ENCODE data around the gene CXCL11.
A peak's percentile ranks its signal among the peaks of the same experiment; 100 is the strongest.

CXCL11 gene

GRCh38 chr4:75997946-75998345 is 37.9 kb downstream of the CXCL11 start:
- no peak overlapping the region for H3K27ac ChIP-seq
- no peak for TF ChIP-seq CTCF (conservative IDR thresholded peaks at IDR 0.05)

- no peak for TF ChIP-seq CTCF (conservative IDR thresholded peaks at IDR 0.05)
- no peak overlapping the region; the same call in 1 of the 2 replicates for H3K27ac ChIP-seq
These were observed 38.8 kb downstream of the CXCL11 start for GRCh38 chr4:75997081-75997480.

GRCh38 chr4:75995727-75996126 is 40.1 kb downstream of the CXCL11 start:
- peak; percentile 84 for TF ChIP-seq CTCF (conservative IDR thresholded peaks at IDR 0.05)
- peak overlapping the region; percentile 56 for H3K27ac ChIP-seq

GRCh38 chr4:75992462-75992861 is 43.4 kb downstream of the CXCL11 start:
- no peak for TF ChIP-seq CTCF (conservative IDR thresholded peaks at IDR 0.05)
- H3K27ac ChIP-seq, result no peak overlapping the region

- no peak for TF ChIP-seq CTCF (conservative IDR thresholded peaks at IDR 0.05)
- peak overlapping the region; percentile 81 for H3K27ac ChIP-seq
These were observed 45.9 kb downstream of the CXCL11 start for GRCh38 chr4:75989846-75990528.

GRCh38 chr4:75985116-75985515 is 50.8 kb downstream of the CXCL11 start:
- no peak overlapping the region for H3K27ac ChIP-seq
- no peak for TF ChIP-seq CTCF (conservative IDR thresholded peaks at IDR 0.05)
